Activated CD4-positive, alpha-beta T cell treated with anti-CD3 and anti-CD28 coated beads for 36 hours (primary cell): Measurements from ENCODE around the gene SPR. TPM values are rescaled to one million over a fixed set of nuclear protein-coding genes. Genes with fewer than 3 reads are reported as not detected.
"Not testable (repeated sequence)": the region's sequence is repeated elsewhere in the genome, so short reads cannot be mapped to it uniquely, and the experiment has no call there.

ENCODE experiments used
- ATAC-seq: fragments of 200-7000 bp; cut with Tn5 transposase; one replicate; pipeline ENCODE4 v1.10.0; 2021; ENCODE audit warnings: mild to moderate bottlenecking, moderate library complexity
- CTCF ChIA-PET: fragments of 350-600 bp; sonication (Branson Sonifier 250); formaldehyde crosslinking; loops from one replicate; lab custom pipeline; 2021; ENCODE audit warnings: antibody characterized with exemption; lab: Charles Lee
- POLR2A ChIA-PET: fragments of 350-600 bp; sonication (Branson Sonifier 250); formaldehyde crosslinking; loops from one replicate; lab custom pipeline; 2021; ENCODE audit warnings: antibody characterized with exemption, inconsistent platforms; lab: Charles Lee
- DNase-seq: peaks from one replicate; pipeline ENCODE4 v3.0.0-alpha.2; 2020
- H3K27ac Mint-ChIP-seq: one replicate; pipeline ENCODE4 v1.8.0; 2021; ENCODE audit warnings: mixed read lengths
- H3K27me3 Mint-ChIP-seq: one replicate; pipeline ENCODE4 v1.8.0; 2021; ENCODE audit warnings: mixed read lengths
- H3K36me3 Mint-ChIP-seq: one replicate; pipeline ENCODE4 v1.8.0; 2021; ENCODE audit warnings: low read depth, mixed read lengths
- H3K4me1 Mint-ChIP-seq: one replicate; pipeline ENCODE4 v1.8.0; 2021; ENCODE audit warnings: mixed read lengths
- H3K4me3 Mint-ChIP-seq: one replicate; pipeline ENCODE4 v1.8.0; 2021; ENCODE audit warnings: mild to moderate bottlenecking, moderate library complexity, mixed read lengths
- H3K9me3 Mint-ChIP-seq: one replicate; pipeline ENCODE4 v1.8.0; 2021; ENCODE audit warnings: low read depth, mixed read lengths
- intact Hi-C, 2 experiments: fragments of 100-400 bp; cut with DNase I in 1 of 2; cut with micrococcal nuclease in 1 of 2; formaldehyde crosslinking; loops; one replicate each; pipeline versions ENCODE4 v1.14.2 to v1.15.1; 2022 to 2024; cut with DNase I, micrococcal nuclease
- total RNA-seq, 2 experiments: library from RNA; stranded (reverse); gene quantifications; one replicate each; pipeline ENCODE4 v1.2.3, GENCODE V29; 2021

SPR gene
- total RNA-seq, 2 experiments from 2014 or later, result 7.3 to 9.8 TPM

GRCh38 chr2:72900191-72900825, 13.1 kb downstream of the SPR start:
- Mint-ChIP-seq H3K9me3 (no peaks in the 10 kb centered on the region), H3K4me1 (no peaks in the 10 kb centered on the region), H3K4me3 (no peak overlapping the region), H3K27me3 (peaks cover 31% of the 10 kb centered on the region), H3K27ac (no peak overlapping the region), H3K36me3 (no peaks in the 10 kb centered on the region)
- ChIA-PET CTCF (no interaction called here), POLR2A (no interaction called here)
- DNase-seq (no peak), ATAC-seq (no peak)
- intact Hi-C loops, result no loop called here

GRCh38 chr2:72901426-72901825, 14.2 kb downstream of the SPR start:
- ATAC-seq (no peak), DNase-seq (no peak)
- Mint-ChIP-seq H3K36me3 (no peaks in the 10 kb centered on the region), H3K27me3 (peaks cover 33% of the 10 kb centered on the region), H3K4me3 (no peak overlapping the region), H3K9me3 (no peaks in the 10 kb centered on the region), H3K4me1 (no peaks in the 10 kb centered on the region), H3K27ac (no peak overlapping the region)
- CTCF ChIA-PET, result interaction anchor here (1.9 kb wide), 1 partner anchor 276 kb away, joined by 6 read pairs; no protein-coding TSS in a partner anchor
- intact Hi-C loops, result no loop called here
- POLR2A ChIA-PET, result no interaction called here

- POLR2A ChIA-PET, result interaction anchor here (0.6 kb wide), 1 partner anchor 623 kb away, joined by 3 read pairs; no protein-coding TSS in a partner anchor
- not testable (repeated sequence) for H3K27ac Mint-ChIP-seq
These were observed 20.2 kb downstream of the SPR start for GRCh38 chr2:72907369-72907768.

GRCh38 chr2:72908741-72909140, 21.5 kb downstream of the SPR start:
- no peak overlapping the region for H3K27ac Mint-ChIP-seq
- H3K27me3 Mint-ChIP-seq, result peaks cover 48% of the 10 kb centered on the region
- ATAC-seq (no peak), DNase-seq (no peak)
- H3K36me3 Mint-ChIP-seq, result no peaks in the 10 kb centered on the region
- intact Hi-C loops, result no loop called here
- no peak overlapping the region for H3K4me3 Mint-ChIP-seq
- ChIA-PET POLR2A (no interaction called here), CTCF (interaction anchor here (0.6 kb wide), 1 partner anchor 318 kb away, joined by 3 read pairs; no protein-coding TSS in a partner anchor)
- no peaks in the 10 kb centered on the region for H3K9me3 Mint-ChIP-seq
- H3K4me1 Mint-ChIP-seq, result no peaks in the 10 kb centered on the region

More at GRCh38 chr2:72907369-72907768, 20.2 kb downstream of the SPR start:
- ATAC-seq, H3K4me1 Mint-ChIP-seq, DNase-seq, H3K4me3 Mint-ChIP-seq, H3K36me3 Mint-ChIP-seq, intact Hi-C loops, H3K9me3 Mint-ChIP-seq: not testable (repeated sequence)
- H3K27me3 Mint-ChIP-seq, result peaks cover 43% of the 10 kb centered on the region
- CTCF ChIA-PET, result interaction anchor here (0.7 to 1.6 kb wide), 3 partner anchors 14 to 67 kb away, joined by 3 to 5 read pairs (median 5); no protein-coding TSS in a partner anchor

GRCh38 chr2:72911256-72911655, 24.0 kb downstream of the SPR start:
- H3K36me3 Mint-ChIP-seq, result no peaks in the 10 kb centered on the region
- CTCF ChIA-PET, result no interaction called here
- ATAC-seq (no peak), DNase-seq (no peak)
- H3K9me3 Mint-ChIP-seq, result no peaks in the 10 kb centered on the region
- intact Hi-C loops, result no loop called here
- H3K4me1 Mint-ChIP-seq, result peaks cover 11% of the 10 kb centered on the region
- POLR2A ChIA-PET, result no interaction called here
- peaks cover 63% of the 10 kb centered on the region for H3K27me3 Mint-ChIP-seq
- no peak overlapping the region for H3K27ac Mint-ChIP-seq
- H3K4me3 Mint-ChIP-seq, result no peak overlapping the region

- ChIA-PET CTCF (no interaction called here), POLR2A (no interaction called here)
- no peak for DNase-seq
- Mint-ChIP-seq H3K9me3 (no peaks in the 10 kb centered on the region), H3K4me3 (no peak overlapping the region), H3K27me3 (peaks cover 65% of the 10 kb centered on the region), H3K27ac (no peak overlapping the region), H3K36me3 (no peaks in the 10 kb centered on the region), H3K4me1 (peaks cover 22% of the 10 kb centered on the region)
- ATAC-seq, result no peak
- intact Hi-C loops, result no loop called here
These were observed 26.4 kb downstream of the SPR start for GRCh38 chr2:72913486-72914205.

- DNase-seq (no peak), ATAC-seq (no peak)
- Mint-ChIP-seq H3K4me1 (peaks cover 23% of the 10 kb centered on the region), H3K27me3 (peaks cover 67% of the 10 kb centered on the region), H3K36me3 (no peaks in the 10 kb centered on the region), H3K4me3 (no peak overlapping the region), H3K9me3 (no peaks in the 10 kb centered on the region), H3K27ac (no peak overlapping the region)
- intact Hi-C loops, result no loop called here
- CTCF ChIA-PET, result no interaction called here
- POLR2A ChIA-PET, result no interaction called here
These were observed 27.0 kb downstream of the SPR start for GRCh38 chr2:72914206-72914559.

- DNase-seq, result no peak
- peaks cover 26% of the 10 kb centered on the region for H3K4me1 Mint-ChIP-seq
- H3K27me3 Mint-ChIP-seq, result peaks cover 69% of the 10 kb centered on the region
- H3K4me3 Mint-ChIP-seq, result no peak overlapping the region
- no peak for ATAC-seq
- POLR2A ChIA-PET, result interaction anchor here (0.6 to 0.7 kb wide), 2 partner anchors 50 to 78 kb away, joined by 3 to 6 read pairs; no protein-coding TSS in a partner anchor
- intact Hi-C loops, result loop anchor here in 1 of 2 experiments (5.0 kb wide), 1 partner anchor 767 kb away; the partner anchor contains the start of gene CYP26B1
- no peaks in the 10 kb centered on the region for H3K36me3 Mint-ChIP-seq
- no peaks in the 10 kb centered on the region for H3K9me3 Mint-ChIP-seq
- CTCF ChIA-PET, result interaction anchor here (0.6 kb wide), 1 partner anchor 14 kb away, joined by 4 read pairs; no protein-coding TSS in a partner anchor
- no peak overlapping the region for H3K27ac Mint-ChIP-seq
These were observed 27.5 kb downstream of the SPR start for GRCh38 chr2:72914589-72915319.

- peaks cover 71% of the 10 kb centered on the region for H3K27me3 Mint-ChIP-seq
- no peak for DNase-seq
- POLR2A ChIA-PET, result interaction anchor here (0.6 to 0.7 kb wide), 2 partner anchors 51 to 77 kb away, joined by 3 to 6 read pairs; no protein-coding TSS in a partner anchor
- ATAC-seq, result no peak
- intact Hi-C loops, result loop anchor here in 1 of 2 experiments (5.0 kb wide), 1 partner anchor 768 kb away; the partner anchor contains the start of gene CYP26B1
- no peak overlapping the region for H3K4me3 Mint-ChIP-seq
- peaks cover 29% of the 10 kb centered on the region for H3K4me1 Mint-ChIP-seq
- CTCF ChIA-PET, result interaction anchor here (0.6 kb wide), 2 partner anchors 13 to 16 kb away, joined by 4 read pairs; no protein-coding TSS in a partner anchor
- H3K27ac Mint-ChIP-seq, result no peak overlapping the region
- no peaks in the 10 kb centered on the region for H3K9me3 Mint-ChIP-seq
- H3K36me3 Mint-ChIP-seq, result no peaks in the 10 kb centered on the region
These were observed 28.2 kb downstream of the SPR start for GRCh38 chr2:72915320-72915906.

- peak; percentile 60 for ATAC-seq
- no peaks in the 10 kb centered on the region for H3K9me3 Mint-ChIP-seq
- H3K27me3 Mint-ChIP-seq, result peaks cover 71% of the 10 kb centered on the region
- no peak overlapping the region for H3K27ac Mint-ChIP-seq
- DNase-seq, result peak; percentile 74
- intact Hi-C loops, result loop anchor here in 1 of 2 experiments (1.0 to 5.0 kb wide), 5 partner anchors 29 to 769 kb away; partner anchors contain the start of genes CYP26B1, EGR4, RAB11FIP5 and SPR
- no peaks in the 10 kb centered on the region for H3K36me3 Mint-ChIP-seq
- POLR2A ChIA-PET, result no interaction called here
- CTCF ChIA-PET, result interaction anchor here (0.6 to 3.3 kb wide), 4 partner anchors 10 to 49 kb away, joined by 4 to 27 read pairs (median 8); no protein-coding TSS in a partner anchor
- peaks cover 30% of the 10 kb centered on the region for H3K4me1 Mint-ChIP-seq
- peak overlapping the region; percentile 64 for H3K4me3 Mint-ChIP-seq
These were observed 28.9 kb downstream of the SPR start for GRCh38 chr2:72915907-72916742.
